ENCODE data around the gene ADD2. TPM values are rescaled to one million over a fixed set of nuclear protein-coding genes. Genes with fewer than 3 reads are reported as not detected.

ADD2 gene
- total RNA-seq, 1 experiment from 2014 or later = 124 TPM

DNA sequence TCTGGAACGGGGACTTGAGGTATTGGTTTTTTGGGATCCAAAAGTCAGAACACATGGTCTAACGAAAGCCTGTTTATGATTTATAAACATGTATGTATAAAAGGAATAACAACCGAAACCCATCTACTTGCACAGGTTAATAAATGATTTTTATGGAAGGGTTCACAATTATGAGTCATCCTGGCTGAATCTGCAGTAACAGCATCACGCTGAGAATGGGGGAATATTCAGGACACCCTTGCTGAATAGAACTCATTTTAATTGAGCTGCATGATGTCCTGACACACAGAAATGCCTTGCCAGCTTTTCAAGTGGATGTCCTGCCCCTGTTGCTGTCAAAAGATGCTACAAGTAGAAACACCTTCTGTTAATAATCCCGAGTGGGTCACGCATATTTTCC is 159.6 kb downstream of the ADD2 start:
- H4K20me1 ChIP-seq (ENCODE audit: control insufficient read depth, insufficient read depth, insufficient read length) = no peaks in the 10 kb centered on the region
- no peaks in the 10 kb centered on the region for H3K4me1 ChIP-seq (ENCODE audit: insufficient read depth, low read length)
- no peak for DNase-seq
- Mint-ChIP-seq H3K4me1 (peaks cover 4 to 7% of the 10 kb centered on the region in 2 experiments), H3K27me3 (ENCODE audit: low read depth) (peaks cover 6% of the 10 kb centered on the region), H3K4me3 (no peak overlapping the region), H3K36me3 (ENCODE audit: insufficient read depth in 1 of 3, low read depth in 3 of 3) (no peaks in the 10 kb centered on the region), H3K9me3 (no peaks in the 10 kb centered on the region; a peak in 1 of 5 replicates), H3K27ac (no peak overlapping the region)
- no peak overlapping the region for H3K9ac ChIP-seq (ENCODE audit: extremely low read depth, insufficient read length, low read length)
- no peak overlapping the region for H3K56ac ChIP-seq (ENCODE audit: insufficient read length, low read depth, low read length)
- no peak overlapping the region for H2BK12ac ChIP-seq (ENCODE audit: insufficient read length, low read depth, low read length)
- no peak overlapping the region for H2AFZ ChIP-seq (ENCODE audit: low read length)
- H3K27me3 ChIP-seq (ENCODE audit: insufficient read depth, low read length) = no peaks in the 10 kb centered on the region
- H3K79me2 ChIP-seq (ENCODE audit: insufficient read depth, low read length) = no peaks in the 10 kb centered on the region
- H2BK5ac ChIP-seq (ENCODE audit: insufficient read length, low read length) = no peak overlapping the region
- H3T11ph ChIP-seq (ENCODE audit: low read length) = no peak overlapping the region
- no CpG with 5 or more reads among the region's 6 CpGs for whole genome bisulfite sequencing (ENCODE audit: extremely low coverage, insufficient read length, low lambda C conversion rate)
- H2BK120ac ChIP-seq (ENCODE audit: low read depth, low read length, poor library complexity, severe bottlenecking) = no peak overlapping the region
- H3K23ac ChIP-seq (ENCODE audit: insufficient read length, low read depth, low read length) = no peak overlapping the region
- H4K5ac ChIP-seq (ENCODE audit: insufficient read length, low read depth, low read length) = no peak overlapping the region
- no peak overlapping the region for H3K4ac ChIP-seq (ENCODE audit: low read depth, low read length)
- no peak overlapping the region for H4K8ac ChIP-seq (replicated peaks; ENCODE audit: insufficient read length, low read depth, low read length)
- H3K14ac ChIP-seq (ENCODE audit: insufficient read depth, low read length) = no peak overlapping the region
- no peaks in the 10 kb centered on the region for H3K9me3 ChIP-seq (ENCODE audit: control insufficient read depth, low read depth, low read length)
- H3K79me1 ChIP-seq (ENCODE audit: insufficient read depth, low read depth, low read length, poor library complexity, severe bottlenecking) = no peaks in the 10 kb centered on the region
- H3K4me2 ChIP-seq (ENCODE audit: insufficient read depth, insufficient read length, low read length) = no peak overlapping the region
- H4K91ac ChIP-seq (ENCODE audit: insufficient read length, low read depth, low read length) = no peak overlapping the region
- TF ChIP-seq, protein P1, sequence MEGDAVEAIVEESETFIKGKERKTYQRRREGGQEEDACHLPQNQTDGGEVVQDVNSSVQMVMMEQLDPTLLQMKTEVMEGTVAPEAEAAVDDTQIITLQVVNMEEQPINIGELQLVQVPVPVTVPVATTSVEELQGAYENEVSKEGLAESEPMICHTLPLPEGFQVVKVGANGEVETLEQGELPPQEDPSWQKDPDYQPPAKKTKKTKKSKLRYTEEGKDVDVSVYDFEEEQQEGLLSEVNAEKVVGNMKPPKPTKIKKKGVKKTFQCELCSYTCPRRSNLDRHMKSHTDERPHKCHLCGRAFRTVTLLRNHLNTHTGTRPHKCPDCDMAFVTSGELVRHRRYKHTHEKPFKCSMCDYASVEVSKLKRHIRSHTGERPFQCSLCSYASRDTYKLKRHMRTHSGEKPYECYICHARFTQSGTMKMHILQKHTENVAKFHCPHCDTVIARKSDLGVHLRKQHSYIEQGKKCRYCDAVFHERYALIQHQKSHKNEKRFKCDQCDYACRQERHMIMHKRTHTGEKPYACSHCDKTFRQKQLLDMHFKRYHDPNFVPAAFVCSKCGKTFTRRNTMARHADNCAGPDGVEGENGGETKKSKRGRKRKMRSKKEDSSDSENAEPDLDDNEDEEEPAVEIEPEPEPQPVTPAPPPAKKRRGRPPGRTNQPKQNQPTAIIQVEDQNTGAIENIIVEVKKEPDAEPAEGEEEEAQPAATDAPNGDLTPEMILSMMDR (conservative IDR thresholded peaks at IDR 0.05) = no peak
- no peak overlapping the region for H3K18ac ChIP-seq (ENCODE audit: insufficient read length, low read depth, low read length)
- H2AK5ac ChIP-seq (ENCODE audit: insufficient read length, low read length) = no peak overlapping the region
- no peaks in the 10 kb centered on the region for H3K23me2 ChIP-seq (ENCODE audit: insufficient read length, low read depth, low read length, poor library complexity, severe bottlenecking)
- no peak overlapping the region for H2BK15ac ChIP-seq (ENCODE audit: low read depth, low read length)
- H3K27ac ChIP-seq (ENCODE audit: insufficient read length, low read depth, low read length) = no peak overlapping the region
- H2BK20ac ChIP-seq (ENCODE audit: low read depth, low read length, poor library complexity, severe bottlenecking) = no peak overlapping the region

All from H9 (cell line).